HEK293T (cell line): ENCODE measurements around the gene TMEM187.

Source experiments
- ARNT ChIP-seq: fragments of 450-650 bp; IDR thresholded peaks from 2 replicates; pipeline ENCODE4 v1.6.1; 2017; ENCODE audit warnings: mild to moderate bottlenecking
- BHLHE40 ChIP-seq: fragments of 450-650 bp; IDR thresholded peaks from 2 replicates; pipeline ENCODE4 v1.6.1; 2016; ENCODE audit warnings: mild to moderate bottlenecking, moderate library complexity, borderline replicate concordance
- ELF4 ChIP-seq: fragments of 450-650 bp; IDR thresholded peaks from 2 replicates; pipeline ENCODE4 v1.6.1; 2017; ENCODE audit warnings: antibody characterized with exemption
- FOXM1 ChIP-seq: fragments of 450-650 bp; IDR thresholded peaks from 2 replicates; pipeline ENCODE4 v1.6.1; 2017; ENCODE audit warnings: mild to moderate bottlenecking, borderline replicate concordance
- HDGF ChIP-seq: fragments of 450-650 bp; IDR thresholded peaks from 2 replicates; pipeline ENCODE4 v1.6.1; 2017; ENCODE audit warnings: antibody characterized with exemption, borderline replicate concordance
- NFRKB ChIP-seq: fragments of 450-650 bp; IDR thresholded peaks from 2 replicates; pipeline ENCODE4 v1.6.1; 2016; ENCODE audit warnings: mild to moderate bottlenecking, moderate library complexity
- SP1 ChIP-seq: fragments of 450-650 bp; IDR thresholded peaks from 2 replicates; pipeline ENCODE4 v1.6.1; 2017
- SUZ12 ChIP-seq: fragments of 450-650 bp; IDR thresholded peaks from 2 replicates; pipeline ENCODE4 v1.6.1; 2016; ENCODE audit warnings: mild to moderate bottlenecking

GRCh38 chrX:154027986-154028385 lies 55.4 kb downstream of the TMEM187 start:
- TF ChIP-seq BHLHE40 (no peak), ARNT (no peak), SP1 (no peak), HDGF (no peak), NFRKB (no peak), FOXM1 (no peak), ELF4 (no peak), SUZ12 (no peak)
